H9 (cell line): ENCODE data around the gene NOVA2. TPM values are rescaled to one million over a fixed set of nuclear protein-coding genes. Genes with fewer than 3 reads are reported as not detected.

Experiments
- DNase-seq: peaks from one replicate; pipeline ENCODE4 v3.0.0-alpha.2; 2017
- H2AFZ ChIP-seq: one replicate; pipeline ENCODE4 v1.6.1; 2013; ENCODE audit warnings: mild to moderate bottlenecking, low read length, control low read depth, moderate library complexity
- H2AK5ac ChIP-seq: 2 replicates; pipeline ENCODE4 v1.6.1; 2013; ENCODE audit warnings: low read length, control low read depth, mixed read lengths; ENCODE audit not compliant: insufficient read length
- H2BK120ac ChIP-seq: one replicate; pipeline ENCODE4 v1.6.1; 2013; ENCODE audit warnings: low read depth, mild to moderate bottlenecking, low read length, control low read depth, inconsistent platforms; ENCODE audit not compliant: poor library complexity, severe bottlenecking
- H2BK12ac ChIP-seq: 2 replicates; pipeline ENCODE4 v1.6.1; 2013; ENCODE audit warnings: low read length, control low read depth, mixed read lengths, low read depth; ENCODE audit not compliant: insufficient read length
- H2BK15ac ChIP-seq: 2 replicates; pipeline ENCODE4 v1.6.1; 2013; ENCODE audit warnings: low read depth, low read length, control low read depth
- H2BK20ac ChIP-seq: one replicate; pipeline ENCODE4 v1.6.1; 2013; ENCODE audit warnings: low read depth, mild to moderate bottlenecking, low read length, control low read depth, inconsistent platforms; ENCODE audit not compliant: poor library complexity, severe bottlenecking
- H2BK5ac ChIP-seq: 2 replicates; pipeline ENCODE4 v1.6.1; 2013; ENCODE audit warnings: low read length, control low read depth, mixed read lengths; ENCODE audit not compliant: insufficient read length
- H3K14ac ChIP-seq: 2 replicates; pipeline ENCODE4 v1.6.1; 2013; ENCODE audit warnings: low read length, control low read depth; ENCODE audit not compliant: insufficient read depth
- H3K18ac ChIP-seq: 2 replicates; pipeline ENCODE4 v1.6.1; 2013; ENCODE audit warnings: low read depth, mild to moderate bottlenecking, mixed read lengths, low read length, control low read depth; ENCODE audit not compliant: insufficient read length
- H3K23ac ChIP-seq: 2 replicates; pipeline ENCODE4 v1.6.1; 2013; ENCODE audit warnings: low read length, control low read depth, mixed read lengths, low read depth; ENCODE audit not compliant: insufficient read length
- H3K23me2 ChIP-seq: 2 replicates; pipeline ENCODE4 v1.6.1; 2013; ENCODE audit warnings: low read depth, mild to moderate bottlenecking, mixed read lengths, low read length, control low read depth; ENCODE audit not compliant: insufficient read length, poor library complexity, severe bottlenecking
- H3K27ac ChIP-seq: 2 replicates; pipeline ENCODE4 v1.5.1; 2013; ENCODE audit warnings: low read length, control low read depth, mixed read lengths, low read depth; ENCODE audit not compliant: insufficient read length
- H3K27me3 ChIP-seq: 2 replicates; pipeline ENCODE4 v1.6.1; 2013; ENCODE audit warnings: low read length, control low read depth, inconsistent platforms; ENCODE audit not compliant: insufficient read depth
- H3K4ac ChIP-seq: 2 replicates; pipeline ENCODE4 v1.6.1; 2013; ENCODE audit warnings: low read depth, mild to moderate bottlenecking, control low read depth, inconsistent platforms, low read length, moderate library complexity
- H3K4me1 ChIP-seq: 2 replicates; pipeline ENCODE4 v1.6.1; 2013; ENCODE audit warnings: low read length, control low read depth, inconsistent platforms; ENCODE audit not compliant: insufficient read depth
- H3K4me2 ChIP-seq: 2 replicates; pipeline ENCODE4 v1.6.1; 2013; ENCODE audit warnings: low read length, control low read depth, mixed read lengths; ENCODE audit not compliant: insufficient read length, insufficient read depth
- H3K56ac ChIP-seq: 2 replicates; pipeline ENCODE4 v1.6.1; 2013; ENCODE audit warnings: low read depth, mild to moderate bottlenecking, mixed read lengths, low read length, control low read depth; ENCODE audit not compliant: insufficient read length
- H3K79me1 ChIP-seq: 2 replicates; pipeline ENCODE4 v1.6.1; 2013; ENCODE audit warnings: low read depth, mild to moderate bottlenecking, moderate library complexity, low read length, control low read depth, inconsistent platforms; ENCODE audit not compliant: insufficient read depth, poor library complexity, severe bottlenecking
- H3K79me2 ChIP-seq: 2 replicates; pipeline ENCODE4 v1.6.1; 2013; ENCODE audit warnings: low read length, control low read depth, inconsistent platforms; ENCODE audit not compliant: insufficient read depth
- H3K9ac ChIP-seq: 2 replicates; pipeline ENCODE4 v1.6.1; 2013; ENCODE audit warnings: low read length, control low read depth, mixed read lengths; ENCODE audit not compliant: insufficient read length; ENCODE audit errors: extremely low read depth
- H3K9me3 ChIP-seq: one replicate; pipeline ENCODE4 v1.6.1; 2013; ENCODE audit warnings: low read depth, low read length, inconsistent platforms; ENCODE audit not compliant: control insufficient read depth
- H3T11ph ChIP-seq: one replicate; pipeline ENCODE4 v1.6.1; 2013; ENCODE audit warnings: mild to moderate bottlenecking, low read length, control low read depth, inconsistent platforms
- H4K20me1 ChIP-seq: one replicate; pipeline ENCODE4 v1.6.1; 2013; ENCODE audit not compliant: control insufficient read depth, insufficient read length, insufficient read depth
- H4K5ac ChIP-seq: 2 replicates; pipeline ENCODE4 v1.6.1; 2013; ENCODE audit warnings: low read depth, mild to moderate bottlenecking, mixed read lengths, low read length, control low read depth; ENCODE audit not compliant: insufficient read length
- H4K8ac ChIP-seq: replicated peaks from 2 replicates; pipeline ENCODE4 v1.6.1; 2013; ENCODE audit warnings: low read length, control low read depth, mixed read lengths, low read depth; ENCODE audit not compliant: insufficient read length
- H4K91ac ChIP-seq: 2 replicates; pipeline ENCODE4 v1.6.1; 2013; ENCODE audit warnings: low read depth, mild to moderate bottlenecking, moderate library complexity, mixed read lengths, low read length, control low read depth; ENCODE audit not compliant: insufficient read length
- H3K27ac Mint-ChIP-seq, 3 experiments: 2 replicates in 2 of 3; 3 replicates in 1 of 3; pipeline ENCODE4 v1.8.0; 2020 to 2021; ENCODE audit warnings: mixed read lengths in 3 of 3, mild to moderate bottlenecking in 1 of 3, moderate library complexity in 1 of 3
- H3K27me3 Mint-ChIP-seq: 2 replicates; pipeline ENCODE4 v1.8.0; 2021; ENCODE audit warnings: low read depth, mild to moderate bottlenecking, moderate library complexity, mixed read lengths
- H3K36me3 Mint-ChIP-seq, 3 experiments: 2 replicates in 2 of 3; 3 replicates in 1 of 3; pipeline ENCODE4 v1.8.0; 2020 to 2021; ENCODE audit warnings: low read depth in 3 of 3, mixed read lengths in 3 of 3; ENCODE audit not compliant: insufficient read depth in 1 of 3
- H3K4me1 Mint-ChIP-seq, 2 experiments: 2 replicates each; pipeline ENCODE4 v1.8.0; 2020; ENCODE audit warnings: mixed read lengths in 2 of 2
- H3K4me3 Mint-ChIP-seq, 2 experiments: 2 replicates in 1 of 2; 3 replicates in 1 of 2; pipeline ENCODE4 v1.8.0; 2020 to 2021; ENCODE audit warnings: mild to moderate bottlenecking in 2 of 2, mixed read lengths in 2 of 2, moderate library complexity in 1 of 2
- H3K9me3 Mint-ChIP-seq, 2 experiments: 2 replicates in 1 of 2; 3 replicates in 1 of 2; pipeline ENCODE4 v1.8.0; 2020; ENCODE audit warnings: mild to moderate bottlenecking in 2 of 2, mixed read lengths in 2 of 2, moderate library complexity in 1 of 2
- WGBS: extraction: QIAGEN DNeasy Blood & Tissue Kit; methylation state at CpG from one replicate; pipeline ENCODE4 v1.1.7; 2013; ENCODE audit warnings: missing lambda C conversion rate, low lambda C conversion rate, mixed read lengths; ENCODE audit not compliant: insufficient read length; ENCODE audit errors: extremely low coverage; 5-methylcytosine and 5-hydroxymethylcytosine counted together
- total RNA-seq: library from RNA; stranded (reverse); gene quantifications from 2 replicates; pipeline ENCODE4 v1.2.1, GENCODE V29; 2021
- TF ChIP-seq, protein P1 (sequence below): fragments of 200-600 bp; sonication (generic); conservative IDR thresholded peaks from 3 replicates; pipeline ENCODE4 v1.8.0; 2021; ENCODE audit warnings: antibody characterized with exemption, mild to moderate bottlenecking

NOVA2 gene
- total RNA-seq, 1 experiment from 2014 or later, result 8.8 TPM

DNA sequence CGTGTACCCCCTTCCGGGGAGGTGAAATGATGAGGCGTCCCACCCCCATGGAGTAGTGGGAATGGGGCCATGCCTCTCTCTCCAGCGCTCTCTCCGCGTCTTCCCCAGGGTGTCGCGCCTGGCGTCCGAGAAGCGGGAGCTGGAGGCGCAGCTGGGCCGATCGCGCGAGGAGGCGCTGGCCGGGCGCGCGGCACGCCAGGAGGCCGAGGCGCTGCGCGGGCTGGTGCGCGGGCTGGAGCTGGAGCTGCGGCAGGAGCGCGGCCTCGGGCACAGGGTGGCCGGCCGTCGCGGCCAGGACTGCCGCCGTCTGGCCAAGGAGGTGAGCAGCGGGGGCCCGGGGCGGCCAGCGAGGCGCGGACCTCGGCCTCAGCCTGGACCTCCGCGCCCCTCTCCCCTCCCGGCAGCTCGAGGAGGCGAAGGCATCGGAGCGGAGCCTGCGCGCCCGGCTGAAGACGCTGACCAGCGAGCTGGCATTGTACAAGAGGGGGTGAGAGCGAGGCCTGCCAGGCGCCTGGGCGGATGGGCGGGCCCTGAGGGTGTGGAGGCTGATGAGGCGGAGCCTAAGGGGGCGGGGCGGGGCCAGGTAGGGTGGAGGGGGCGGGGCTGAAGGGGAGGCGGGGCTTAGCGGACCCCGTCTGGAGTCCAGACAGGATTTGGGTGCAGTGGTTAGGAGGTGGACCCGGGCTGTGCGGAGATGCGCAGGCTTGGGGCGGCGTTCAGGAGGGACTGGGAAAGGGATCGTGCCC lies 41.4 kb upstream of the NOVA2 start:
- Histone ChIP-seq H3K79me1 (no peaks in the 10 kb centered on the region), H4K91ac (no peak overlapping the region), H4K5ac (no peak overlapping the region), H4K20me1 (no peaks in the 10 kb centered on the region), H3K4me1 (no peaks in the 10 kb centered on the region), H2BK15ac (no peak overlapping the region; the same call in 1 of the 2 replicates), H3K27me3 (peaks cover 7% of the 10 kb centered on the region; the same call in 1 of the 2 replicates), H3K4me2 (peak overlapping the region; percentile 99), H4K8ac (no peak overlapping the region), H2BK120ac (no peak overlapping the region), H3K18ac (no peak overlapping the region), H2AFZ (no peak overlapping the region), H3K9me3 (no peaks in the 10 kb centered on the region), H3K4ac (no peak overlapping the region), H3K14ac (no peak overlapping the region; the same call in 1 of the 2 replicates), H3K9ac (no peak overlapping the region), H3K56ac (no peak overlapping the region), H3T11ph (no peak overlapping the region), H3K23me2 (peaks cover 17% of the 10 kb centered on the region), H3K27ac (no peak overlapping the region), H2AK5ac (no peak overlapping the region), H3K79me2 (no peaks in the 10 kb centered on the region), H2BK5ac (no peak overlapping the region), H3K23ac (no peak overlapping the region), H2BK20ac (no peak overlapping the region), H2BK12ac (no peak overlapping the region)
- Mint-ChIP-seq H3K4me3 (peak overlapping the region; percentile 62 to 82), H3K36me3 (peaks cover 5 to 15% (median 6%) of the 10 kb centered on the region in 3 experiments), H3K9me3 (no peaks in the 10 kb centered on the region; a peak in 1 of 5 replicates), H3K27me3 (peaks cover 25% of the 10 kb centered on the region), H3K27ac (no peak overlapping the region; a peak in 1 of 7 replicates), H3K4me1 (peaks cover 16 to 19% of the 10 kb centered on the region in 2 experiments)
- DNase-seq, result peak; percentile 94
- TF ChIP-seq, protein P1, sequence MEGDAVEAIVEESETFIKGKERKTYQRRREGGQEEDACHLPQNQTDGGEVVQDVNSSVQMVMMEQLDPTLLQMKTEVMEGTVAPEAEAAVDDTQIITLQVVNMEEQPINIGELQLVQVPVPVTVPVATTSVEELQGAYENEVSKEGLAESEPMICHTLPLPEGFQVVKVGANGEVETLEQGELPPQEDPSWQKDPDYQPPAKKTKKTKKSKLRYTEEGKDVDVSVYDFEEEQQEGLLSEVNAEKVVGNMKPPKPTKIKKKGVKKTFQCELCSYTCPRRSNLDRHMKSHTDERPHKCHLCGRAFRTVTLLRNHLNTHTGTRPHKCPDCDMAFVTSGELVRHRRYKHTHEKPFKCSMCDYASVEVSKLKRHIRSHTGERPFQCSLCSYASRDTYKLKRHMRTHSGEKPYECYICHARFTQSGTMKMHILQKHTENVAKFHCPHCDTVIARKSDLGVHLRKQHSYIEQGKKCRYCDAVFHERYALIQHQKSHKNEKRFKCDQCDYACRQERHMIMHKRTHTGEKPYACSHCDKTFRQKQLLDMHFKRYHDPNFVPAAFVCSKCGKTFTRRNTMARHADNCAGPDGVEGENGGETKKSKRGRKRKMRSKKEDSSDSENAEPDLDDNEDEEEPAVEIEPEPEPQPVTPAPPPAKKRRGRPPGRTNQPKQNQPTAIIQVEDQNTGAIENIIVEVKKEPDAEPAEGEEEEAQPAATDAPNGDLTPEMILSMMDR, result no peak
- no CpG with 5 or more reads among the region's 74 CpGs for WGBS
